Large intestine (tissue), 3 donors: ENCODE results near the gene FERMT3. TPM values are rescaled to one million over a fixed set of nuclear protein-coding genes. Genes with fewer than 3 reads are reported as not detected.

Source experiments
- DNase-seq, 2 donors: peaks; one replicate each; pipeline versions ENCODE4 v3.0.0 to v3.0.0-alpha.2; 2013
- H3K27ac ChIP-seq: one replicate; pipeline ENCODE4 v1.5.1; 2013; ENCODE audit warnings: low read length
- H3K27me3 ChIP-seq: 2 replicates; pipeline ENCODE4 v1.6.1; 2013; ENCODE audit warnings: low read length; ENCODE audit not compliant: control insufficient read depth, insufficient read depth
- H3K36me3 ChIP-seq: 2 replicates; pipeline ENCODE4 v1.6.1; 2013; ENCODE audit warnings: low read length; ENCODE audit not compliant: control insufficient read depth, insufficient read depth
- H3K4me1 ChIP-seq: one replicate; pipeline ENCODE4 v1.6.1; 2013; ENCODE audit warnings: low read length; ENCODE audit not compliant: control insufficient read depth, insufficient read depth
- H3K4me3 ChIP-seq: one replicate; pipeline ENCODE4 v1.5.1; 2013; ENCODE audit warnings: low read length
- H3K9me3 ChIP-seq: one replicate; pipeline ENCODE4 v1.6.1; 2013; ENCODE audit warnings: mild to moderate bottlenecking, low read depth, low read length, moderate library complexity; ENCODE audit not compliant: control insufficient read depth
- WGBS: methylation state at CpG from one replicate; pipeline ENCODE4 v1.1.5; 2013; ENCODE audit warnings: low lambda C conversion rate; ENCODE audit not compliant: insufficient coverage; 5-methylcytosine and 5-hydroxymethylcytosine counted together
- polyA plus RNA-seq: library from polyadenylated mRNA; unstranded; fragments of 120-200 nt; gene quantifications from one replicate; pipeline ENCODE4 v1.2.1, GENCODE V29; 2013

Gene FERMT3
- polyA plus RNA-seq, 1 donor: 28.5 TPM

DNA sequence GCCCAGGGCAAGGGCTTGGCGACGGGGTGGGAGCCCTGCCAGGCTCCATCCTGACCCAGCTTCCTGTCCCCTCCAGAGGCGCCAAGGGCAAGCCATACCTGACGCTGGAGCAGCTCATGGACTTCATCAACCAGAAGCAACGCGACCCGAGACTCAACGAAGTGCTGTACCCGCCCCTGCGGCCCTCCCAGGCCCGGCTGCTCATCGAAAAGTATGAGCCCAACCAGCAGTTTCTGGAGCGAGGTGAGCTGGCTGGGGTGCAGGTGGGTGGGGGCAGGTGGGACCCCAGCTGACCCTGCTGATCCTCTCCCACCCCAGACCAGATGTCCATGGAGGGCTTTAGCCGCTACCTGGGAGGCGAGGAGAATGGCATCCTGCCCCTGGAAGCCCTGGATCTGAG is 49.8 kb downstream of the FERMT3 start:
- Histone ChIP-seq H3K4me1 (peaks cover 21% of the 10 kb centered on the region), H3K27me3 (no peaks in the 10 kb centered on the region), H3K9me3 (no peaks in the 10 kb centered on the region), H3K27ac (no peak overlapping the region), H3K4me3 (no peak overlapping the region), H3K36me3 (peaks cover 76% of the 10 kb centered on the region)
- DNase-seq: no peak
- WGBS: no CpG with 5 or more reads among the region's 15 CpGs

DNA sequence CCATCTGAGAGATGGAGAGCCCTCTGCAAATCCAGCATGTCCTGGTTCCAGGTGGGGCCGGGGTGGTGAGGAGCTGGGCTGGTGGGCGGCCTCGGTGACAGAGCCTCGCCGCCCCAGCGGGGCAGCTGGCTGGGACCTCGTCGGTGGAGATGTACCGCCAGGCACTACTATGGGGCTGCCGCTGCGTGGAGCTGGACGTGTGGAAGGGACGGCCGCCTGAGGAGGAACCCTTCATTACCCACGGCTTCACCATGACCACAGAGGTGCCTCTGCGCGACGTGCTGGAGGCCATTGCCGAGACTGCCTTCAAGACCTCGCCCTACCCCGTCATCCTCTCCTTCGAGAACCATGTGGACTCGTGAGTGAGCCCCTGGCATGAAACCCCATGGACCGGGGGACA is 51.8 kb downstream of the FERMT3 start:
- no peak overlapping the region for H3K4me3 ChIP-seq
- H3K9me3 ChIP-seq: no peaks in the 10 kb centered on the region
- peaks cover 14% of the 10 kb centered on the region for H3K4me1 ChIP-seq
- no CpG with 5 or more reads among the region's 24 CpGs for WGBS
- peaks cover 93% of the 10 kb centered on the region for H3K36me3 ChIP-seq
- H3K27ac ChIP-seq: no peak overlapping the region
- no peaks in the 10 kb centered on the region for H3K27me3 ChIP-seq
- no peak for DNase-seq

DNA sequence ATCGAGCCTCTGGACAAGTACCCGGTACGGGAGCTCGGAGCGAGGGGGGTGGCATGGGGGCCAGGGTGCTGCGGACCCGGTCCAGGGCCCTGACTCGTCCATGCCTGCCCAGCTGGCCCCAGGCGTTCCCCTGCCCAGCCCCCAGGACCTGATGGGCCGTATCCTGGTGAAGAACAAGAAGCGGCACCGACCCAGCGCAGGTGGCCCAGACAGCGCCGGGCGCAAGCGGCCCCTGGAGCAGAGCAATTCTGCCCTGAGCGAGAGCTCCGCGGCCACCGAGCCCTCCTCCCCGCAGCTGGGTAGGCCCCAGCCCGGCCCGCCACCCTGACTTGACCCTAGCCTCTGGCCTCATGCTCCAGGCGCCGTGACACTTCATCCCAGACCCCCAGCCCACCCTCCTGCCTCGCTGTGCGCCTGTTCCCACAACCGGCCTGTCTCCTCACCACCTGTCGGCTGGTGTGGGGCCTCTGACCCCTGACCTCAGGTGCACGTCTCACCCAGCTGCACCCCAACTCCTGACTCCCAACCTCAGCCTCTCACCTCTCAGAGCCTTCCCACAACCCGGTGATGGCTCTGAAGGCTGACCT is 52.5 kb downstream of the FERMT3 start:
- Histone ChIP-seq H3K4me3 (no peak overlapping the region), H3K9me3 (no peaks in the 10 kb centered on the region), H3K27ac (no peak overlapping the region), H3K4me1 (peaks cover 9% of the 10 kb centered on the region), H3K27me3 (no peaks in the 10 kb centered on the region), H3K36me3 (peaks cover 94% of the 10 kb centered on the region)
- no CpG with 5 or more reads among the region's 32 CpGs for WGBS
- DNase-seq: no peak

DNA sequence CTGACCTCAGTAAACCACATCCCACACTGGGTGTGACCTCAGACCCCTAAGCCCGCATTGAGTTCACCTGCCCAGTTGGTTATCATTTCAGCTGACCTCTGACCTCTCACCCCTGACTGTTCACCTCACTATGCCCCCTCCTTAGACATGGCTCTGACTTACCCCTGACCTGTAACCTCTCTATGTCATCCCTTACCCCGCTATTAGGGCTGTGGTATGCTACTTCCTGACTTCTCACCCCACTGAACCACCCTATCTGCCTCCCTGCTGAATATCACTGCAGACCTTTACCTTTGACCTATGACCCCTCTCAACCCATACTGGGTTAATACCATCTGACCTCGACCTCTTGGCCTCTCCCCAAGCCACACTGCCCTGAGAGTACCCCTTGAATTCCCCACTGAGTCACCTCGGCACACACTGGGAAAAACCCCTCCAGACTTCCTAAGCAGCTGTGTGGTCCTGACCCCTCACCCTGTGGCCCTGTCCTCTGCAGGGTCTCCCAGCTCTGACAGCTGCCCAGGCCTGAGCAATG is 53.1 kb downstream of the FERMT3 start:
- Histone ChIP-seq H3K4me3 (no peak overlapping the region), H3K4me1 (peaks cover 5% of the 10 kb centered on the region), H3K9me3 (no peaks in the 10 kb centered on the region), H3K36me3 (peaks cover 94% of the 10 kb centered on the region), H3K27me3 (no peaks in the 10 kb centered on the region), H3K27ac (no peak overlapping the region)
- DNase-seq: no peak
- no CpG with 5 or more reads among the region's 4 CpGs for WGBS

DNA sequence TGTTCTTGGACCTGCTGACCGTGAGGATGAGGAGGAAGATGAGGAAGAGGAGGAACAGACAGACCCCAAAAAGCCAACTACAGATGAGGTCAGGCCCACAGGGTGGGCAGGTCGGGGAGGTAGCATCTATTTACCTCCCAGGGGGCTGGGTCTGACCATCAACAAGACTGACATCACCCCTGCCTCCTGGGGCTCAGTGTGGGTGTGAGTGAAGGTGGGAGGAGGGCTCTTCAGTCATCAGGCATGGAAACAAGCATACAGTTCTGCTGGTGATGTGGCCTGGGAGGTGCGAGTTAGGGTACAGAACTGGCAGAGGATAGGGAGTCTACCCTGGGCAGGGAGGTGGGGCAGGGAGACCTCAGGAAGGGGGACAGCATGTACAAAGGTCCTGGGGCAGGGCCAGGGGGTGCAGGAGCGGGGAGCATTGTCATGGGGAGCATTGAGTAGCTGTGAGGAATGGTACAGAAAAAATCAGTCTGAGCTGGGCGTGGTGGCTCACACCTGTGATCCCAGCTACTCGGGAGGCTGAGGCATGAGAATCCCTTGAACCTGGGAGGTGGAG is 53.7 kb downstream of the FERMT3 start:
- no CpG with 5 or more reads among the region's 6 CpGs for WGBS
- H3K27ac ChIP-seq: no peak overlapping the region
- H3K27me3 ChIP-seq: no peaks in the 10 kb centered on the region
- no peaks in the 10 kb centered on the region for H3K9me3 ChIP-seq
- no peak for DNase-seq
- H3K4me3 ChIP-seq: no peak overlapping the region
- H3K4me1 ChIP-seq: peaks cover 5% of the 10 kb centered on the region
- H3K36me3 ChIP-seq: peaks cover 93% of the 10 kb centered on the region

DNA sequence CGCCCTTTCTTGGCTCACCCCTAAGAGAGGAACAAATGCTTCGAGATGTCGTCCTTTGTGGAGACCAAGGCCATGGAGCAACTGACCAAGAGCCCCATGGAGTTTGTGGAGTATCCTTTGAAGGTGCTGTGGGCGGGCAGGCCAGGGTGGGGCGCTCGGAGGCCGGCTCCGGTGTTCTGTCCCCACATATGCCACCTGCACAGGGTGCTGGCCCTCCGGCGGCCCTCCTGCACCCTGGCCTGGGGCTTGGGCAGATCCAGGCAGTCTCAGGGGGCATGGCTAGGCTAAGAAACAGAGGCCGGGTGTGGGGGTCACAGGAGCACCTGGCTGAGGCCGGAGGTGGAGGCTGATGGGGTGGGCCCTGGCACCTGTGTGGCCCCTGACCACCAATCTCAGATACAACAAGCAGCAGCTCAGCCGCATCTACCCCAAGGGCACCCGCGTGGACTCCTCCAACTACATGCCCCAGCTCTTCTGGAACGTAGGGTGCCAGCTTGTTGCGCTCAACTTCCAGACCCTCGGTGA is 55.1 kb downstream of the FERMT3 start:
- Histone ChIP-seq H3K4me1 (peaks cover 5% of the 10 kb centered on the region), H3K4me3 (no peak overlapping the region), H3K9me3 (no peaks in the 10 kb centered on the region), H3K27ac (no peak overlapping the region), H3K27me3 (no peaks in the 10 kb centered on the region), H3K36me3 (peaks cover 93% of the 10 kb centered on the region)
- no CpG with 5 or more reads among the region's 18 CpGs for WGBS
- DNase-seq: no peak

DNA sequence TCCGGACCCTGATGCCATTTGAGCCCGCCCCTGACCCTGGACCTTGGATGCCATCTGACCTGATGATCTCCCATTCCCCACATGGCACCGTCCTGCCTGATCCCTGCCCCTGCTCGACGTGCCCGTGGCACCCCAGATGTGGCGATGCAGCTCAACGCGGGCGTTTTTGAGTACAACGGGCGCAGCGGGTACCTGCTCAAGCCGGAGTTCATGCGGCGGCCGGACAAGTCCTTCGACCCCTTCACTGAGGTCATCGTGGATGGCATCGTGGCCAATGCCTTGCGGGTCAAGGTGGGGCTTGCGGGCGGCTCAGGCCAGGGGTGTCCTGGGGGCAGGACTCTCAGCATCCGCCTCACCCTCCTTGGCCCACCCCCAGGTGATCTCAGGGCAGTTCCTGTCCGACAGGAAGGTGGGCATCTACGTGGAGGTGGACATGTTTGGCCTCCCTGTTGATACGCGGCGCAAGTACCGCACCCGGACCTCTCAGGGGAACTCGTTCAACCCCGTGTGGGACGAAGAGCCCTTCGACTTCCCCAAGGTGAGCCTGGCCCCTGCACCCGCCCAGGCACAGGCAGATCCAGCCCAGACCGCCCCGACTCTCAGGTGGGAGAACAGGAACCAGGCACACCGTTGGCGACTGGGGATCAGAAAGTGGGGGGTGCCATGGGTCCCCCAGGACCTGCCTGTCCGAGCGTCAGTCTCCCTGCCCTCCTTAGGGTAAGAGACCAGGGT is 55.9 kb downstream of the FERMT3 start:
- no peak overlapping the region for H3K27ac ChIP-seq
- no peaks in the 10 kb centered on the region for H3K27me3 ChIP-seq
- WGBS: no CpG with 5 or more reads among the region's 42 CpGs
- H3K9me3 ChIP-seq: no peaks in the 10 kb centered on the region
- H3K36me3 ChIP-seq: peaks cover 92% of the 10 kb centered on the region
- DNase-seq: no peak
- no peak overlapping the region for H3K4me3 ChIP-seq
- H3K4me1 ChIP-seq: peaks cover 5% of the 10 kb centered on the region

DNA sequence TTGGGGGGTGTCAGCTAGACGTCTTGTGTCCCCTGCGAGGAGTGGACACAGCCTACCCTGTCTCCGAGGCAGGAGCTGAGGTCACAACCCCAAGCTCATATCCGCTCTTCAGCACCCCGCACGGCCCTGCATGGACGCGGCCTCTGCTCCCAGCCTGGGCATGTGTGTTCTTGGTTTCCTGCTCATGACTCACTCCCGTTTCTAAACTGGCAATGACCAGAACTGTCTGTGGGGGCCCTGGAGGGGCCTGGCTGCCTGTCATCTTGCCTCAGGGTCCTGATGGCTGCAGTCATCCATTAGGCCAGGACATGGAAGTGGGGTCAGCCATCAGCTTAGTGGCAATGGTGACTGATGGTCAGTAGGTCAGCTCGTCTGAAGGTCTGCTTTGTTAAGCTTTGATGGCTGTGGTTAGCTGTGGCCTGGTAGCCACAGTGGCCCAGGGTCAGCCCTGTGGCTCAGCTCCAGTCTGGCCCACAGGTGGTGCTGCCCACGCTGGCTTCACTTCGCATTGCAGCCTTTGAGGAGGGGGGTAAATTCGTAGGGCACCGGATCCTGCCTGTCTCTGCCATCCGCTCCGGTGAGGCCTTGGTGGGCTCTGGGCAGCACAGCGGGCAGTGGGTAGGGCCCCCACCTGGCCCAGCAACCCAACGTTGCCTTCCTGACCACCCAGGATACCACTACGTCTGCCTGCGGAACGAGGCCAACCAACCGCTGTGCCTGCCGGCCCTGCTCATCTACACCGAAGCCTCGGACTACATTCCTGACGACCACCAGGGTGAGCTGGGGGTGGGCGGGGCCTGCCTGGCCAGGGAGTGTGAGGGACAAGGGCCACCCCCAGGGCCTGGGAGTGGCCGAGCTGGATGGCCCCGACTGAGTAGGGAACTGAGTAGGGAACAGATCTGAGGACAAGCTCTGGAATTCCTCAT is 56.8 kb downstream of the FERMT3 start:
- no peak overlapping the region for H3K27ac ChIP-seq
- no peaks in the 10 kb centered on the region for H3K27me3 ChIP-seq
- no peaks in the 10 kb centered on the region for H3K9me3 ChIP-seq
- H3K4me3 ChIP-seq: no peak overlapping the region
- peaks cover 94% of the 10 kb centered on the region for H3K36me3 ChIP-seq
- H3K4me1 ChIP-seq: peaks cover 13% of the 10 kb centered on the region
- DNase-seq: no peak
- 80% methylated on average over 2 of the region's 29 CpGs for WGBS

DNA sequence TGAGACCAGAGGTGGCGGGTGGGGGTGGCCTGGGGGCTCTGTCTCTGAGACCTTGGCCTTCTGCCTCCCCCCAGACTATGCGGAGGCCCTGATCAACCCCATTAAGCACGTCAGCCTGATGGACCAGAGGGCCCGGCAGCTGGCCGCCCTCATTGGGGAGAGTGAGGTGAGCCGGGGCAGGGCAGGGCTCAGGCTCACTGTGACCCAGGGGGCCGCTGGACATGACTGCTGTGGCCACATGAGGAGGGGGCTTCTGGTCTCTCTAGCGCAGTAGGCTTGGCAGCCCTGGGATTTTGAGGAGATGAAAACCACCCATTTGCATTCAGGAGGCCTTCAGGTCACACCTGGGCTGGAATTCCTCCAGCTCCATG is 57.4 kb downstream of the FERMT3 start:
- Histone ChIP-seq H3K4me3 (no peak overlapping the region), H3K27ac (no peak overlapping the region), H3K9me3 (no peaks in the 10 kb centered on the region), H3K4me1 (peaks cover 19% of the 10 kb centered on the region), H3K27me3 (no peaks in the 10 kb centered on the region), H3K36me3 (peaks cover 90% of the 10 kb centered on the region)
- no CpG with 5 or more reads among the region's 8 CpGs for WGBS
- DNase-seq: no peak

DNA sequence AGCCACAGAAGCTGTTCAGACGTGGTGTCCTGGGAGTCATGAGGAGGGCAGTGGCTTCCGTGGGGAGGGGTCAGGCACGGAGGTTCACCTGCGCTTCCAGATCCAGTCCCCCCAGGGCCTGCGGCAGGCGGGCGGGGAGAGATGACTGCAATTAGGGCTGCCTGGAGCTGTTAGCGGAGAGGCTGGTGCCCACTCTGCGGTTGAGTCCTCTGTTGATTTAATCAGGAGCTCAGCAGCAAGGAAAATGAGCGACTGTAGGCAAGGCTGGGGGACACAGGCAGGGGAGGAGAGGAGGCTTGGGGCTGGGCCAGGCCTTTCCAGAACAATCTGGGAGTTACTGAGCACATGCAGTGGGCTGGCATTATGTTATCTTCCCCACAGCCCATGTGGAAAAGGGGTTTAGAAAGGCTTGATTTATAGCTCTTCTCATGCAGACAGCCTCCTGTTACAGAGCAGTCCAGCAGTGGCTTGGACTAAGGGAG is 57.9 kb downstream of the FERMT3 start:
- Histone ChIP-seq H3K36me3 (peaks cover 85% of the 10 kb centered on the region), H3K4me3 (no peak overlapping the region), H3K9me3 (no peaks in the 10 kb centered on the region), H3K27ac (no peak overlapping the region), H3K27me3 (no peaks in the 10 kb centered on the region), H3K4me1 (peaks cover 20% of the 10 kb centered on the region)
- DNase-seq: no peak
- no CpG with 5 or more reads among the region's 10 CpGs for WGBS
